GM06990 (cell line): ENCODE results near the gene CTNNA3.
A peak's percentile ranks its signal among the peaks of the same experiment; 100 is the strongest.

Experiments used
- DNase-seq: peaks from one replicate; pipeline ENCODE4 v3.0.0-alpha.2; 2011; ENCODE audit not compliant: insufficient read length; ENCODE audit errors: extremely low read depth
- H3K27me3 ChIP-seq: replicated peaks from 2 replicates; pipeline ENCODE4 v1.6.0; 2011; ENCODE audit warnings: low read length; ENCODE audit not compliant: control insufficient read depth, insufficient read depth
- H3K36me3 ChIP-seq: 2 replicates; pipeline ENCODE4 v1.5.1; 2011; ENCODE audit warnings: low read length; ENCODE audit not compliant: control insufficient read depth, insufficient read depth
- H3K4me3 ChIP-seq: replicated peaks from 2 replicates; pipeline ENCODE4 v1.5.1; 2011; ENCODE audit warnings: low read depth, mild to moderate bottlenecking, control low read depth, low read length
- TF ChIP-seq, protein P1 (sequence below): IDR thresholded peaks from 2 replicates; pipeline ENCODE4 v1.5.1; 2011; ENCODE audit warnings: low read length, control low read depth, mild to moderate bottlenecking, inconsistent platforms; ENCODE audit not compliant: insufficient read depth, poor library complexity, severe bottlenecking

CTNNA3 gene

GRCh38 chr10:67072654-67073053, 623.3 kb downstream of the CTNNA3 start:
- no peaks in the 10 kb centered on the region for H3K36me3 ChIP-seq
- H3K27me3 ChIP-seq = no peaks in the 10 kb centered on the region
- no peak for DNase-seq
- TF ChIP-seq, protein P1, sequence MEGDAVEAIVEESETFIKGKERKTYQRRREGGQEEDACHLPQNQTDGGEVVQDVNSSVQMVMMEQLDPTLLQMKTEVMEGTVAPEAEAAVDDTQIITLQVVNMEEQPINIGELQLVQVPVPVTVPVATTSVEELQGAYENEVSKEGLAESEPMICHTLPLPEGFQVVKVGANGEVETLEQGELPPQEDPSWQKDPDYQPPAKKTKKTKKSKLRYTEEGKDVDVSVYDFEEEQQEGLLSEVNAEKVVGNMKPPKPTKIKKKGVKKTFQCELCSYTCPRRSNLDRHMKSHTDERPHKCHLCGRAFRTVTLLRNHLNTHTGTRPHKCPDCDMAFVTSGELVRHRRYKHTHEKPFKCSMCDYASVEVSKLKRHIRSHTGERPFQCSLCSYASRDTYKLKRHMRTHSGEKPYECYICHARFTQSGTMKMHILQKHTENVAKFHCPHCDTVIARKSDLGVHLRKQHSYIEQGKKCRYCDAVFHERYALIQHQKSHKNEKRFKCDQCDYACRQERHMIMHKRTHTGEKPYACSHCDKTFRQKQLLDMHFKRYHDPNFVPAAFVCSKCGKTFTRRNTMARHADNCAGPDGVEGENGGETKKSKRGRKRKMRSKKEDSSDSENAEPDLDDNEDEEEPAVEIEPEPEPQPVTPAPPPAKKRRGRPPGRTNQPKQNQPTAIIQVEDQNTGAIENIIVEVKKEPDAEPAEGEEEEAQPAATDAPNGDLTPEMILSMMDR = no peak
- H3K4me3 ChIP-seq = no peak overlapping the region

- Histone ChIP-seq H3K27me3 (no peaks in the 10 kb centered on the region), H3K4me3 (no peak overlapping the region), H3K36me3 (no peaks in the 10 kb centered on the region)
- TF ChIP-seq, protein P1 = no peak
- DNase-seq = no peak
These were observed 645.6 kb downstream of the CTNNA3 start for GRCh38 chr10:67050415-67050814.

DNA sequence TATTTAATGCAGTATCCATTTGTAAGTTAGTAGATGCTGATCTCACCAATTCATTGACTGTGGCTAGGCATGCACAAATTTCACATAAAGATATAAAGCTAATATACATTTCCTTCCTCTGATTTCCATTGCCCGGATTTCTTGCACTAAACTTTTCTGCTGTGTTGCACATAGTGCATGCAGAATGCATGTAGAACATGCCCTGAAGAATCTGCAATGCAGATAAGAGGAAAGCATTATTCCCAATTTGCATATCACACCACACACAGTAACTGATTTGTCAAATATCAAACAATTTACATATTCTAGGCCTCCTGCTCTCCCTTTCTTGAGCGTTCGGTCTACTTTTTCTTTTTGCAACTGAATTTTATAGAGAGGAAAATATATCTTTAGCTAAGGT, 646.0 kb downstream of the CTNNA3 start:
- no peak for DNase-seq
- H3K27me3 ChIP-seq = no peaks in the 10 kb centered on the region
- TF ChIP-seq, protein P1 = no peak
- H3K36me3 ChIP-seq = no peaks in the 10 kb centered on the region
- H3K4me3 ChIP-seq = no peak overlapping the region

DNA sequence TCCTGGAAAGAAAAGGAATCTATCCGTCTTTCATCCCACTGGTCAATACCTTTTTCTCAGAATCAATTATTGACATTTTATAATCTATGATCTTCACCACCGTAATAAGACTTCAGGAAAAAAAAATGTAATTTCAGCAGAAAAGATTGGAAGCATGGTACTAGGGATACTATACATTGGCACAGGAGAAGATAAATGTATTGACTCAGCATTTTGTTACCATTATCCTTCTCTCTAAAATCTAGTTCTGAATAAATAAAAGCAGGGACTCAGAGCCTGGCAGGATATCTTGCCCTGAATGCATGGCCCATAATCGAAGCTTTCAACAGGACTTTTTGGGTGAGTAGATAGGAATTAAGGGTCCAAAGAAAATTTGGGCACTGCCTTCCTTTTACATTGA, 649.5 kb downstream of the CTNNA3 start:
- DNase-seq = no peak
- Histone ChIP-seq H3K36me3 (no peaks in the 10 kb centered on the region), H3K4me3 (no peak overlapping the region), H3K27me3 (no peaks in the 10 kb centered on the region)
- TF ChIP-seq, protein P1 = no peak

- TF ChIP-seq, protein P1 = no peak
- H3K4me3 ChIP-seq = no peak overlapping the region
- no peaks in the 10 kb centered on the region for H3K36me3 ChIP-seq
These were observed 650.6 kb downstream of the CTNNA3 start for GRCh38 chr10:67045404-67045803.

DNA sequence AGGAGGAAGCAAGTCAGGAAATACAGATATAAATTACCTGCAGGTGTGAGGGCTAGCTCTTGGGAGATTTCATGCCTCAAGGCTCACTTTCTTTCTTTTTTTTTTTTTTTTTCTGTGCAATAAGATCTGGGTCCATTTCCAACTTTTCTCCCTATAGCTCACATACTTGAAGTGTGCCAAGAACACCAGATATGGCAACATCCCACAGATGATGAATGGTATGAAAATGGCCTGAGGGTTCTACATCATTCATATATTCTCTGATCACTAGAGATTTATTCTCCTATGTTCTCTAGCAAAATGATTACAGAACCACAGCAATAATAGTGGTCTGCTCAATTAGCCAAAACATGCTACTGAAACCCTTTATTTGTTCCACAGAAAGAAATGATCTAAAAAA, 653.0 kb downstream of the CTNNA3 start:
- H3K4me3 ChIP-seq = no peak overlapping the region
- TF ChIP-seq, protein P1 = no peak
- H3K27me3 ChIP-seq = no peaks in the 10 kb centered on the region
- no peaks in the 10 kb centered on the region for H3K36me3 ChIP-seq
- no peak for DNase-seq

More at GRCh38 chr10:67045404-67045803, 650.6 kb downstream of the CTNNA3 start:
- DNase-seq = peak; percentile 1
- H3K27me3 ChIP-seq = no peaks in the 10 kb centered on the region
